ENCODE data around the gene ONECUT3.

DNA sequence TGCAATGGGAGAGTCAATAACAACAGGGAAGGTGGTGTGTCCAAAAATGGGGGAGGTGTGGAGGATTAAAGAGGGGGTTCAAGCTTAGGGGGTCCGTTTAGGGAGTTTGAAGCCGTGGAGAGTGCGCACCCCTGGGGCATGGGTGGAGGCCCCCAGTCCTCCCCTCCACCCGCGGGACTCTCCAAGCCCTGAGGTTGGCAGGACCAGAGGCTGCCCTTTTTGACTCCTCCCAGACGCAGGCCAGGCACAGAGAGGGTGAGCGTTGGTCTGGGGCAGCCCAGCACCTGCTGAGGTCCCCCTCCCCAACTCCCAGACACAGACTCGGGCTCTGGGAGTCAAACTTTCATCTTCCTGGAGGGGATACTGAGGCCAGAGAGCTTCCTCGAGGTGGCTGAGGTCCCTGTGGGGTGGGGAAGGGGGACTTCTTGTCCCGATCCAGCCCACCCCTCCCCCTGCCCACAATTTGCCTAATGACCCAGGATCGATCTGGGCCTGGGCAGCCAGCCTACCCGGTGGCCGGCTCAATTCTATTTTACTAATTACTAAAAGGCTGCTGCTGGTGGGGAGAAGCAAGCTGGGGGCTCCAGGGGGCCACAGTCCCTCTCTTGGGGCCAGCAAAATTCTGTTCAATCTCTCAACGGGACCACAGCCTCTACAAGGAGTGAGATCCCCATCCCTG lies 2.8 kb upstream of the ONECUT3 start:
- TF ChIP-seq, protein P1, sequence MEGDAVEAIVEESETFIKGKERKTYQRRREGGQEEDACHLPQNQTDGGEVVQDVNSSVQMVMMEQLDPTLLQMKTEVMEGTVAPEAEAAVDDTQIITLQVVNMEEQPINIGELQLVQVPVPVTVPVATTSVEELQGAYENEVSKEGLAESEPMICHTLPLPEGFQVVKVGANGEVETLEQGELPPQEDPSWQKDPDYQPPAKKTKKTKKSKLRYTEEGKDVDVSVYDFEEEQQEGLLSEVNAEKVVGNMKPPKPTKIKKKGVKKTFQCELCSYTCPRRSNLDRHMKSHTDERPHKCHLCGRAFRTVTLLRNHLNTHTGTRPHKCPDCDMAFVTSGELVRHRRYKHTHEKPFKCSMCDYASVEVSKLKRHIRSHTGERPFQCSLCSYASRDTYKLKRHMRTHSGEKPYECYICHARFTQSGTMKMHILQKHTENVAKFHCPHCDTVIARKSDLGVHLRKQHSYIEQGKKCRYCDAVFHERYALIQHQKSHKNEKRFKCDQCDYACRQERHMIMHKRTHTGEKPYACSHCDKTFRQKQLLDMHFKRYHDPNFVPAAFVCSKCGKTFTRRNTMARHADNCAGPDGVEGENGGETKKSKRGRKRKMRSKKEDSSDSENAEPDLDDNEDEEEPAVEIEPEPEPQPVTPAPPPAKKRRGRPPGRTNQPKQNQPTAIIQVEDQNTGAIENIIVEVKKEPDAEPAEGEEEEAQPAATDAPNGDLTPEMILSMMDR (tag by site-specific recombination; IDR thresholded peaks at IDR 0.05) = no peak
- TF ChIP-seq ZNF114 (tag by site-specific recombination; IDR thresholded peaks at IDR 0.05) (no peak), SP7 (tag by site-specific recombination; IDR thresholded peaks at IDR 0.05) (no peak), ZNF530 (tag by site-specific recombination; IDR thresholded peaks at IDR 0.05; ENCODE audit: low read depth) (no peak), ZNF404 (tag by site-specific recombination; IDR thresholded peaks at IDR 0.05) (no peak), ZBTB7A (tag by site-specific recombination; IDR thresholded peaks at IDR 0.05; ENCODE audit: low read depth) (no peak), ZNF777 (tag by site-specific recombination; IDR thresholded peaks at IDR 0.05; ENCODE audit: borderline replicate concordance) (no peak), ZNF24 (tag by site-specific recombination; IDR thresholded peaks at IDR 0.05) (no peak)
- TF ChIP-seq, protein P2, sequence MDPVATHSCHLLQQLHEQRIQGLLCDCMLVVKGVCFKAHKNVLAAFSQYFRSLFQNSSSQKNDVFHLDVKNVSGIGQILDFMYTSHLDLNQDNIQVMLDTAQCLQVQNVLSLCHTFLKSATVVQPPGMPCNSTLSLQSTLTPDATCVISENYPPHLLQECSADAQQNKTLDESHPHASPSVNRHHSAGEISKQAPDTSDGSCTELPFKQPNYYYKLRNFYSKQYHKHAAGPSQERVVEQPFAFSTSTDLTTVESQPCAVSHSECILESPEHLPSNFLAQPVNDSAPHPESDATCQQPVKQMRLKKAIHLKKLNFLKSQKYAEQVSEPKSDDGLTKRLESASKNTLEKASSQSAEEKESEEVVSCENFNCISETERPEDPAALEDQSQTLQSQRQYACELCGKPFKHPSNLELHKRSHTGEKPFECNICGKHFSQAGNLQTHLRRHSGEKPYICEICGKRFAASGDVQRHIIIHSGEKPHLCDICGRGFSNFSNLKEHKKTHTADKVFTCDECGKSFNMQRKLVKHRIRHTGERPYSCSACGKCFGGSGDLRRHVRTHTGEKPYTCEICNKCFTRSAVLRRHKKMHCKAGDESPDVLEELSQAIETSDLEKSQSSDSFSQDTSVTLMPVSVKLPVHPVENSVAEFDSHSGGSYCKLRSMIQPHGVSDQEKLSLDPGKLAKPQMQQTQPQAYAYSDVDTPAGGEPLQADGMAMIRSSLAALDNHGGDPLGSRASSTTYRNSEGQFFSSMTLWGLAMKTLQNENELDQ (tag by site-specific recombination; IDR thresholded peaks at IDR 0.05; ENCODE audit: low read depth) = no peak
- TF ChIP-seq, protein P3, sequence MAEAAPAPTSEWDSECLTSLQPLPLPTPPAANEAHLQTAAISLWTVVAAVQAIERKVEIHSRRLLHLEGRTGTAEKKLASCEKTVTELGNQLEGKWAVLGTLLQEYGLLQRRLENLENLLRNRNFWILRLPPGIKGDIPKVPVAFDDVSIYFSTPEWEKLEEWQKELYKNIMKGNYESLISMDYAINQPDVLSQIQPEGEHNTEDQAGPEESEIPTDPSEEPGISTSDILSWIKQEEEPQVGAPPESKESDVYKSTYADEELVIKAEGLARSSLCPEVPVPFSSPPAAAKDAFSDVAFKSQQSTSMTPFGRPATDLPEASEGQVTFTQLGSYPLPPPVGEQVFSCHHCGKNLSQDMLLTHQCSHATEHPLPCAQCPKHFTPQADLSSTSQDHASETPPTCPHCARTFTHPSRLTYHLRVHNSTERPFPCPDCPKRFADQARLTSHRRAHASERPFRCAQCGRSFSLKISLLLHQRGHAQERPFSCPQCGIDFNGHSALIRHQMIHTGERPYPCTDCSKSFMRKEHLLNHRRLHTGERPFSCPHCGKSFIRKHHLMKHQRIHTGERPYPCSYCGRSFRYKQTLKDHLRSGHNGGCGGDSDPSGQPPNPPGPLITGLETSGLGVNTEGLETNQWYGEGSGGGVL (tag by site-specific recombination; IDR thresholded peaks at IDR 0.05) = no peak

Data from HEK293 (cell line).